Activated effector memory CD4-positive, alpha-beta T cell treated with anti-CD3 and anti-CD28 coated beads, Interleukin-2, amount 50 U/mL, for 16 hours (primary cell): ENCODE data around the gene SLC22A13.
"Not testable (repeated sequence)": the region's sequence is repeated elsewhere in the genome, so short reads cannot be mapped to it uniquely, and the experiment has no call there.

Experiments used
- DNase-seq: peaks from one replicate; pipeline ENCODE4 v3.0.0-alpha.2; 2020

The SLC22A13 gene, protein sequence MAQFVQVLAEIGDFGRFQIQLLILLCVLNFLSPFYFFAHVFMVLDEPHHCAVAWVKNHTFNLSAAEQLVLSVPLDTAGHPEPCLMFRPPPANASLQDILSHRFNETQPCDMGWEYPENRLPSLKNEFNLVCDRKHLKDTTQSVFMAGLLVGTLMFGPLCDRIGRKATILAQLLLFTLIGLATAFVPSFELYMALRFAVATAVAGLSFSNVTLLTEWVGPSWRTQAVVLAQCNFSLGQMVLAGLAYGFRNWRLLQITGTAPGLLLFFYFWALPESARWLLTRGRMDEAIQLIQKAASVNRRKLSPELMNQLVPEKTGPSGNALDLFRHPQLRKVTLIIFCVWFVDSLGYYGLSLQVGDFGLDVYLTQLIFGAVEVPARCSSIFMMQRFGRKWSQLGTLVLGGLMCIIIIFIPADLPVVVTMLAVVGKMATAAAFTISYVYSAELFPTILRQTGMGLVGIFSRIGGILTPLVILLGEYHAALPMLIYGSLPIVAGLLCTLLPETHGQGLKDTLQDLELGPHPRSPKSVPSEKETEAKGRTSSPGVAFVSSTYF

DNA sequence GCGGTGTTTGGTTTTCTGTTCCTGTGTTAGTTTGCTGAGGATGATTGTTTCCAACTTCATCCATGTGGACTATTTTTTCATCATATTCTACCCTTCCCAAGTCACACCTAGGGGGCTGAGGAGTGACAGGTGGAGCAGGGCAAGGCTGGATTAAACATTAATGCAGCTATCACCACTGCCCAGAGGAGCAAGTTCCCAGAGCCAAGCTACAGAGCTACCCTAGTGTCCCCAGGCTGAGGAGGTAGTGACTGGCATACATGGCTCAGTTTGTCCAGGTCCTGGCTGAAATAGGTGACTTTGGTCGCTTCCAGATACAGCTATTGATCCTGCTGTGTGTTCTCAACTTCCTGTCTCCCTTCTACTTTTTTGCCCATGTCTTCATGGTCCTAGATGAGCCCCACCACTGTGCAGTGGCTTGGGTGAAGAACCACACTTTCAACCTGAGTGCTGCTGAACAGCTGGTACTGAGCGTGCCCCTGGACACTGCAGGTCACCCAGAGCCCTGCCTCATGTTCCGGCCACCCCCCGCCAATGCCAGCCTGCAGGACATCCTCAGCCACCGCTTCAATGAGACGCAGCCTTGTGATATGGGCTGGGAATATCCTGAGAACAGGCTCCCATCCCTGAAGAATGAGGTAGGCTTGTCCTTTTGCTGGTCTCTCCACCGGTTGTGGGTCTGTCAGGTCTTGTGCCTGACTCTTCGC lies at the start of gene SLC22A13:
TSS of gene SLC22A13 (plus strand) at position 209 of the 704 bp plus-strand sequence. CDS start at position 258, 49 bp downstream.
- DNase-seq, result no peak

DNA sequence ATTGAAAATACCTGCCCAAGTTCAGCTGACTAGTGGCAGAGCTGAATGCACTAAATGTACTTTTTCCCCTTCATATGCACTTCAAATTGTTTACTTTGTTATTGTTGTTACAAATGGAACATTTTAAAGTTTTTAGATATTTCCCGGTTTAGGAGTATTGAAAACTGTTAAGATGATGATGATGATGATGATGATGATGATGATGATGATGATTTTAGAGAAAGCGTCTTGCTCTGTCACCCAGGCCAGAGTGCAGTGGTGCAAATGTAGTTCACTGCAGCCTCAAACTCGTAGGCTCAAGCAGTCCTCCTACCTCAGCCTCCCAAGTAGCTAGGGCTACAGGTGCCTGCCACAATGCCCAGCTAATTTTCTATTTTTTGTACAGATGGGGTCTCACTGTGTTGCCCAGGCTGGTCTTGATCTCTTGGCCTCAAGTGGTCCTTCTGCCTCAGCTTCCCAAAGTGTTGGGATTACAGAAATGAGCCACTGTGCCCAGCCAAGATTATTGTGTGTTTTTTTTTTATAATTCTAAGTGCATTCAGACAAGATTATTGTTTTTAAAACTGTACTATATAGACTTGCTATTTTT lies 45.9 kb upstream of the SLC22A13 start:
- DNase-seq, result no peak

DNA sequence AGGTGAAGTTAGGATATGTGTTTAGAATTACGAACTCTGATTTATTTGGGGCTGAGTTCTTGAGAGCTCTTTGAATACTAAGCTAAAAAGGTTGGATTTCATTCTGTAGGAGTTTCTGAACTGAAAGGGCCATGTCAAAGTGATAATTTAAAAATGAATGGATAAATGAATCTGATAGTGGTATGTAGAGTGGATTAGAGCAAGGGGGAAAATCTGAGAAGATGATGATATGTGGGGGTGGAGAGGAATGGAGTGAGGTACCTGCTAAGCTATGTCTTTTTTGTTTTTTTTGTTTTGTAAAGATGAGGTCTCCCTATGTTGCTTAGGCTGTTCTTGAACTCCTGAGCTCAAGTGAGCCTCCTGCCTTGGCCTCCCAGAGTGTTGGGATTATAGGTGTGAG lies 44.6 kb upstream of the SLC22A13 start:
- no peak for DNase-seq

DNA sequence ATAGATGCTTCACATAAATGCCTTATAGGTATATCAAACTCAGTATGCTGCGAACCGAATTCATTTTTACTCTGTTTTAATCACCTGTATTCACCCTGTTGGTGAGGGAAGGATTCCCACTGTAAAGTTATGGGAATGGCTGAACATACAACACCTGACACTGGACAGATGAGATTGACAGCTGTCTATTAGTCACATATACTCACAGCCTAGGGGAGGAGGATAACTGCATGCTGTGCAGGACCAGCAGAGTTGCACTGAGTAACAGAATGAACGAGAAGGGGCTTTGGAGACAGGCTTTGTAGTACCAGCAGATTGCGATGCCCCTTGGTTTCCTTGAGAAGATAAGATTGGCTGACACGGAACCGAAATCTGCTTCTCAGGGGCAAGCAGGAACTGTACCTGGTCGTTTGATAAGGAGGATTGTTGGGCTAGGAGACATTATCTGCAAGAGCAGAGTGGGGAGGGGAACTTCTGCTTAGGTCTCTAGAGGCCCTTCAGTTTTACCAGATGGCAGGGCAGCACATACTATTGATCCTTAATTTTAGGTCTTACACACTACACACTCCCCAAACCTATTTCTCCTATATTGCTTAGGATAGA lies 43.5 kb upstream of the SLC22A13 start:
- no peak for DNase-seq

DNA sequence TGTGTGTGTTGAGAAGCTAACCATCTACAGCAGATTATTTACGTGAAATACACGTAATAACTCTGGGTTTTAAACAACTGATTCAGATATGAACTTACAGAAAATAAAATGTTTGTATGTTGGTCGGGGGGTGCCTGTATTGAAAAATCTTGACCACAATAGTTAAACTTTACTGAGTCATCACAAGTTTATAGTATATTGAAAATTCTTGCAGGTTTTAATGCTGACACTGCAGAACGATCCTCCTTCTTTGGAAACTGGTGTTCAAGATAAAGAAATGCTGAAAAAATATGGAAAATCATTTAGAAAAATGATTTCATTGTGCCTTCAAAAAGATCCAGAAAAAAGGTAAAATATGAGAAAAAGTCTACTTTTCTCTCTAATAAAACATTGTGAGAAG lies 41.3 kb upstream of the SLC22A13 start:
- DNase-seq, result no peak

DNA sequence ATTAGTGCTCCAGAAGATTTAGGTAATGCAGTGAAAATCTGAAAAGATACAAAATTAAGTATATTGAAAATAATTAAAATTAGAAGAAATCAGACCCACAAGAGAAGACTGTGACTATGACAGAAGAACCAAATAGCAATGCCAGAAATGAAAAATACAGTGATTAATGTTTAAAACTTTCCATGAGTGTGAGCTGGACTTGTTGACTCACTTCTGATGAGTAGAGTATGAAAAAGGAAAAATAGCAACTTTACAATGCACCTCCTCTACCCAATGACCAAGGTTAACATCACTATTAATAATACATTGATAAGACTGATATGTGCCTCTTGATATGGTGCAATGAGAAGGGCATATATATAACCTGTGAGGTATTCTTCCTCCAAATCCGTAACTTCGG lies 39.3 kb upstream of the SLC22A13 start:
- DNase-seq, result no peak

DNA sequence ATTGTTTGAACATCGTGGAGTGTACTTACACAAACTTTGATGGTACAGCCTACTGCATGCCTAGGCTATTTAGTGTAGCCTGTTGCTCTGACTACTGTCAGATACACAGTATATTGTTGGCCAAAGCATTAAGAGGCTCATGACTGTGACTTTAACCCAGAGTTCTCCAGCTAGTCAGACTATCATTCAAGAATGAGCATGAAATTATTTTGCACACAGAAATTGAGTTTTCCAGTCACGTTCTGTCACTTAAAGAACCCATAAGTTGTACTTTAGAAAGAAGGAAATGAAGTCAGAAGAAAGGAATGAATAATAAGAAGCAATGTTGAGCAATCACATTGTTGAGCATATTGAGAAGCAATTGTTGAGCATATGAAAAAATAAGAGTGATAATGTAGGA lies 37.6 kb upstream of the SLC22A13 start:
- DNase-seq, result no peak

DNA sequence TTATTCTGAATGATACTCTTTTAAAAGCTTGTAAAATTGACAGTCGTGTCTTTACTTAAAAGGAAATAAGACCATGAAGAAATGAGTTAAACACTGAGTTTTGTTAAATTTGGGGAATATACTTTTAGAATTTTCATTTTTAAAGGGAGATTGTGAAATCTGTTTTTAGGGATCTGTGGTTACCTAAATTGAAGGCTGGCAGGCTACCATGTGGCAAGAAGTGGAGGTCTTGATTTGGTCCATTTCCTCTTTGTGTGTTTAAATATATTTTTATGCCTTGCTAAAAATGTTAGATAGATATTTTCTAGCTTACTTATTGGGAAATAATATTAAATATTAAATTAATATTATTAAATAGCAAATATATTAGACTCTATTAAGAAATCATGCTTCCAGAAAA lies 36.6 kb upstream of the SLC22A13 start:
- no peak for DNase-seq

DNA sequence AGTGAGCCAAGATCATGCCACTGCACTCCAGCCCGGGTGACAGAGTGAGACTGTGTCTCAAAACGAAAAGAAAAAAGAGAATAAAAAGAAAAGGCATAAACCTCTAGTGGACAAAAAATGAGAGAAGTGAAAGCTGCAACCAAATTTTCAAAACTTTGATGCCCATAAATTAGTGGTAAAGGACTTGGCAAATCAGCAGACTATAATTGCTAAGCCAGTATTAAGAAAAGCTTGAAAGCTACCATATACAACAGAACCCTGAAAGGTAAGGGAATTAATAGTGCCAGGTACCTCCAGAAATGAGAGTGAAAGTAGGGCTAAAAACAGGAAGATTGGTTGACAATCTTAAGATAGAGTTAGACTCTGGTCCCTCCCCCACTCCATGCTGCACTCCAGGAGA lies 32.9 kb upstream of the SLC22A13 start:
- no peak for DNase-seq

DNA sequence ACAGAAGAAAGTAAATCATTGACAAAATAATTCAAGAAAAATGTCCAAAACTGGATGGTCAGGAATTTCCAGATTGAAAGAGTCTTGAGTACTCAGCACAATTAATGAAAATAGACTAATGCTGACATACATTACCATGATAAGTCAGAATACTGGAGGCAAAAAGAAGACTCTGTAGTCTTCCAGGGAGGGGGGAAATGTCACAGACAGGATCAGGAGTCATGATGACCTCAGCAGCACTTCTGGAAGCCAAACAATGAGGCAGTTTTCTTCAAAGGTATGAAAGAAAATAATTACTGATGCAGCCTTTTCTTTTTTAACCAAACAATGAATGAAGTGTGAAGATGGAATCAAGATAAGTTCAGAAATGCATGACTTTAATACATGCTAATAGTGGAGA lies 30.1 kb upstream of the SLC22A13 start:
- DNase-seq, result no peak

DNA sequence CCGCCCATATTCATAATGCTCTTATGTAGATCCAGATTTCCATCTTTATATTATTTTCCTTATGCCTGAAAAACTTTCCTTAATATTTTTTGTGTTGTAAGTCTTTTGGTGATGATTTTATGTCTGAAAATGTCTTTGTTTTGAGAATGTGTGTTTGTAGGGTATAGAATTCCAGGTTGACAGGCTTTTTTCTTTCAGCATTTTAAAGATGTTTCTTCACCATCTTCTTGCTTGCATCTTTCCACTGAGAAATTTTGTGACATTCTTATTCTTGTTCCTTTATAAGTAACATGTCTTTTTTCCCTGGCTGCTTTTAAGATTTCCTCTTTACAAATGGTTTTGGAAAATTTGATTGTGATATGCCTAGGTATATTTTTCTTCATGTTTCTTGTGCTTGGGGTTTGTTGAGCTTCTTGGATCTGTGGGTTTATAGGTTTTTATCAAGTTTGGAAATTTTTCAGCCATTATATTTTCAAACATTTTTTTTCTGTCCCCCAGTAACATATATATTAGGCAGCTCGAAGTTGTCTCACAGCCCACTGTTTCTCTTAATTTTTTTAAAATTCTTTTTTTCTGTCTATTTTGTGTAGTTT lies 27.1 kb upstream of the SLC22A13 start:
- no peak for DNase-seq

DNA sequence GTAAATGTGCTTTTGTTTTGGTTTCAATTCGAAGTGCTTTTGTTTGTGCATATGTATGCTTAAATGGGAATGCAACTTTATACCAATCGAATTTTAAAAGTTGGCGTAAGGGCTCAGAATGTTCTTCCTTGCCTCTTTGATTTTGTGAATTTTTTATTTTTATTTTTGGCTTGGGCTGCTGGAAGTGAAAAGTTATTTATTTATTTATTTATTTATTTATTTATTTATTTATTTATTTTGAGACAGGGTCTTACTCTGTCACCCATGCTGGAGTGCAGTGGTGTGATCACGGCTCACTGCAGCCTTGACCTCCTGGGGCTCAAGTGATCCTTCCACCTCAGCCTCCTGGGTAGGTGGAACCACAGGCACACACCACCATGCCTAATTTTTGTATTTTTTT lies 22.8 kb upstream of the SLC22A13 start:
- not testable (repeated sequence) for DNase-seq

DNA sequence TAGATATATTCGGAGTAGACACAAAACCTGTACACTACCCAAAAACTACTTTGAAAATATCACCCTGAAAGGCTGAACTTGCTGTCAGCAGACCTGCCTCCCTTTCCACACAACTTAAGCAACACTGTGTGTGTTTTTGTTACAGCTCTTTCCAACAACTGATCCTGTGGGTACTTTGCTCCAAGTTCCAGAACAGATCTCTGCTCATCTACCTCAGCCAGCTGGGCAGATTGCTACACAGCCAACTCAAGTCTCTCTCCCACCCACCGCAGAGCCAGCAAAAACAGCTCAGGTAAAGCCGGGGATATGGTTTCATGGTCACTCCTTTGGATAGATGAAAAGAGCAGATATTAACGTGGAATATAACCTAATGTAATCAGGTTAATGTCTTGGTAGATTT lies 19.7 kb upstream of the SLC22A13 start:
- DNase-seq, result no peak

DNA sequence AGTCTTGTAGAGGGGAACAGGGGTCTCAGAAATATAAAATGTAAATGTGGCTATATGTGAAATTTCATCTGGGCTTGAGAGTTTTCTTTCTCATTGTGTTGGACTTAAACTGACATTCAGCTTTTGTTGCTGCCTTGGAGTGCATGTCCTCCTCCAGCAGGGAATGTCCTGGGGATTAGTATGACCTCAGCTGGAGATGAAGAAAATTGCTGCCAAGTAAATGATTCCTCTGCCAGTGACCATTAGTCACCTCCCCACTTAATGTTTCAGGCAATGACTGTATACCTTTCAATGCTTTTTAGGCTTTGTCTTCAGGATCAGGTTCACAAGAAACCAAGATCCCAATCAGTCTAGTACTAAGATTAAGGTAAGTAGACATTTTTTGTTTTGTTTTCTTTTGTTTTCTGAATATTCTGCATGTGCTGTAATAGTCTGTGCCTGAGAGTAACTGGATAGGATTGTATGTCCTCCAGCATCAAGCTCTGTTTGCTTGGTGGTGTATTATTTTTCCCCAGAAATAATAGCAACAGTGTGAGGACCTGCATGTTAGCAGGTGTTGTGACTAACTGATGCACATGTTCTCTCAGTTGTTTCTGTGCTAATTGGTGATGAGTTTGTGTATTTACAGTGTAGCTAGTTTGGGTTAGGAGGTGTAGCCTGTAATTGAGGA lies 18.1 kb upstream of the SLC22A13 start:
- no peak for DNase-seq

DNA sequence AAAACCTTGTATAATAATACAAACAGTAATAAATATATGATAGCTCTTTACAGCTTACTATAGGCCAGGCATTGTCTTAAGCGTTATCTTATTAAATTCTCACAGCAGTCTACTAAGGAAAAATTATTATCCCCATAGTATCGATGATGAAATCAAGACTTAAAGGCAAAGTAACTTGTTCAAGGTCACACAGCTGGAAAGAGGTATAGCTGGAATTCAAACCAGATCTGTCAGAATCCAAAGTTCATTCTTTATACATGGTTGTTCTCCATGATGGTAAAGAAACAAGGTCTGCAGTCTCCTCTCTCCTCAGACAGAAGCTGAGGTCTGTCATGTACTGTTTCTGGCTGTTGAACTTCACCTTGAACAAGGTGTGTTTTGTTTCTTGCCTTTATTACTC lies 15.4 kb upstream of the SLC22A13 start:
- DNase-seq, result no peak

DNA sequence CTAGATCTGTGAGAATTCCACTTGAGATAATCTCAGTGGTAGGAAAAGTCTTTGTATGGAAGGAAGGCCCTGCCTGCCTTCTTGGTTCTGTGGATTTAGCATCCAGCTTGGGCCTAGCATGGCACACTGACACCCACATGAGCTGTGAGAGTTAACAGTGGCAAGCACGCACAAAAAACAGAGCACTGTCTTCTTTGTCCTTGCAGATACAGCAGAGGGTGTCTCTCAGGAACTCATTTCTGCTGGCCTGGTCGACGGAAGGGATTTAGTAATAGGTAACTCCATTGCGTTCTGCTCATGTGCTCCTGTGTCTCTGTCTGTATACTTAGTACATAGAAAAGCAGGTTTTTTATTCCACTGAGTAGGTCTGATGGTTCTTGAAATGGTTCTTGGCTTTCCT lies 14.4 kb upstream of the SLC22A13 start:
- DNase-seq, result no peak

DNA sequence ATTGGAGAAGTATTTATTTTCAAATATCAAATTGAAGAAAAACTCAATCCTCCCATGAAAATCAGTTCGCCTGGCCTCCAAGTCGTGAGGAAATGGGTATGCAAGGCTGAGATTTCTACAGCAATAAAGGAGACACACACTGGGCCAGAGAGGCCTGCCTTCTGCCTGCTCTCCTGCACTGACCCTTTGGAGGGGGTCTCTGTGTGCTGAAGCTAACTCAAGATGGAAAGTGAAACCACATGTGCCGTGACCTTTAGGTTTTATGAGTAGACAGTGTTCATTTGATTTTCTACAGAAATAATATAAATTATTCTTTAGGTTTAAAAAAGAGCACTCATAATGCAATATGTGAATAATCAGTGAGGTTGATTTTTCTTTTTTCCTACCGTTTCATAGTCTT lies 11.9 kb upstream of the SLC22A13 start:
- no peak for DNase-seq

DNA sequence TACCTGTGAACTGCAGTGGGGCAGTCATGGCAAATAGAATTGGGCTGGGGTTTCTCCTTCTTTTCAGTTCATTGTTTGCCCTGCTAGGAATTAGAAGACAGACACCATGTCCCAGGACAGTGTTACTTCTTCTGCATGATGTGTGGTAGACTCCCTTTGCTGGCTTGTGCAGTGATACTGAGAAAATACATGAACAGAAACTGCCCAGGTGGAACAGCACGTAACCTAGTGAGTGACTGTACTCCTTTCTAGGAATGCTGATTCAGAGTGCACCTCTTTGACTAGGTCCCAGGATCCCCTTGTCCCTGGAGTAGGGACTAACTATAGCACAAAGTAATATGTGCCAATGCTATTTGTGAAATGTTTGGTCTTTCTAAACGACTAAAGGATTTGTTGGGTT lies 10.7 kb upstream of the SLC22A13 start:
- DNase-seq, result no peak

DNA sequence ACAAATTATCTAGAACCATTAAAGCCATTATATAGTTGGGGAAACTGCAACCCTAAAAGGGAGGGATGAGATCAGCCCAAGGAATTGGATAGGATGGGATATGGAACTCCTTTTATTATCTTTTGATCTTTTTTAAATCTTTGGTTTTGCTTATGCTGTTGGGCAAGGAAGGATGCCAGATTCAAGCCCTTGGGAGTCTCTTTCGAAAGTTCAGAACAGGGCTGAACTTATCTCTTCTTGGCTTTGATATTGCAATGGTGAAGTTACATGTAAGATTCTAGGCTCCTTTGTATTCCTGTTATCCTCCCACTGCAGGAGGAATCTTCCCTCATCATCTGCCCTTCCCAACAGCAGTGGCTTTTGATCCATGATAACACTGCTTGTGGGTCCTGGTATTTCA lies 10.0 kb upstream of the SLC22A13 start:
- DNase-seq, result no peak

DNA sequence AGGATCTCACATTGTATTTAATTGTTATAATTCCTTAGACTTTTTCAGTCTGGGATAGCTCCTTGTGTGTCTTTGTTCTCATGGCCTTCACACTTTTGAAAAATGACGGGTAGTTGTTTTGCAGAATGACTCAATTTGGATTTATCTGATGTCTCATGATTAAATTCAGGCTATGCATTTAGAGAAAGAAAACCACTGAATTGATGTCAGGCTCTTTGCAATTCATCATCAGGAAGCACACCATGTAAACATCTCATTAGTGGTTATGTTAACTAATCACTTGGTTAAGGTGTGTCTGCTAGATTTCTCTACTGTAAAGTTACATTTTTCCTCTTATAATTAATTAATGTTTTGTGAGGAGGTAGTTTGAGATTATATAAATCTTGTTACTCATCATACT lies 8.0 kb upstream of the SLC22A13 start:
- no peak for DNase-seq

DNA sequence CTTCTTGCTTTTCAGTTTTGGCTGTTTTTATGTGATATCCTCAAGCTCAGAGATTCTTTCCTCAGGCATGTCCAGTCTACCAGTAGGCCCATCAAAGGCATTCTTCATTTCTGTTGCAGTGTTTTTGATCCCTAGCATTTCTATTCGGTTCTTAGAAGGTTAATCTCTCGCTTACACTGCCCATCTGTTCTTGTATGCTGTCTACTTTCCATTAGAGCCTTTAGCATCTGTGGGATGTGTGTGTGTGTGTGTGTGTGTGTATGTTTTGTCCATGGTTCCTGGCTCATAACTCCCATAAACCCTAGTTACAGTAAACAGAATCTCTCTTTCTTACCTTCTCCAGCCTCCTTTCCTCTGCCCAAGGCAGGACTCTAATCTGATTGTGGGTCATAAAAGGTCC lies 5.1 kb upstream of the SLC22A13 start:
- no peak for DNase-seq

DNA sequence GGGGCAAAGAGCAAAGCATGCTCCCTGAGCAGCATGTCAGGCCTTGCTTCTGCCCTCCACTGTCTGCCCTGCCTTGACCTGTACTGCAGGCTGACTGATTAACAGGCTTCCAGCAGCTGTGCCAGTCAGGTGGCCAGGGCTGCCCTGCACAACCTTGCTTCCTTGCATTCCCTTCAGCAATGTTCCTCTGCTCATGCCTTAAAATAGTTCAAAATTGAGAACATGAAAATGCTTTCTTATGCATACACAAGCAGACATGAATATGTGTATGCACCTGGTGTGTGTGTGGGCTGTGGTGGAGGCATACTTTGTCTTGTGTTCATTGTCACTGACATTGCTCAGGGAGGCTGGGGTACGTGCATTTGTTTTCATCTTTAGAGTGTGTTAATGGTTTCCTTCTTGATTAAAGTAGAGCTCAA lies 1.2 kb upstream of the SLC22A13 start:
- DNase-seq, result no peak
